ENCODE results near the gene CABYR.

CABYR gene

GRCh38 chr18:24168496-24168895 is 29.6 kb downstream of the CABYR start:
- Mint-ChIP-seq H3K27ac (no peak overlapping the region), H3K4me1 (no peaks in the 10 kb centered on the region), H3K9me3 (no peaks in the 10 kb centered on the region), H3K27me3 (no peaks in the 10 kb centered on the region), H3K4me3 (no peak overlapping the region)
- ATAC-seq: no peak
- DNase-seq: no peak

DNA sequence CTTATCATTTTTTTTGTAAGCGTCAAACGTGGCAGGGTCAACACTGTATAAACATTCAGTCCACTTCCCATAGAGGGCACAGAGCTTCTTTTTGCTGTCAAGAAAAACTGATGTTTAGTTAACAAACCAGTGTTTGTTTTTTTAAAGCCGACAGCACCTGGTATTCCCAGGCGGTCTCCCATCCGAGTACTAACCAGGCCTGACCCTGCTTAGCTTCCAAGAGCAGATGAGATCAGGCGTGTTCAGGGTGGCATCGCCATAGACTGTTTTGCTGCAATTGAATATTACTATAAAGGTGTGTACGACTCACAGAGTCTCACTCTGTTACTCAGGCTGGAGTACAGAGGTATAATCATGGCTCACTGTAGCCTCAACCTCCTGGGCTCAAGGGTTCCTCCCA is 31.5 kb downstream of the CABYR start:
- H3K27me3 Mint-ChIP-seq: no peaks in the 10 kb centered on the region
- H3K27ac Mint-ChIP-seq: peak overlapping the region in 1 of 2 donors; percentile 16
- no peaks in the 10 kb centered on the region for H3K9me3 Mint-ChIP-seq
- no peak overlapping the region for H3K4me3 Mint-ChIP-seq
- ATAC-seq (no peak), DNase-seq (no peak)
- no peaks in the 10 kb centered on the region for H3K4me1 Mint-ChIP-seq

DNA sequence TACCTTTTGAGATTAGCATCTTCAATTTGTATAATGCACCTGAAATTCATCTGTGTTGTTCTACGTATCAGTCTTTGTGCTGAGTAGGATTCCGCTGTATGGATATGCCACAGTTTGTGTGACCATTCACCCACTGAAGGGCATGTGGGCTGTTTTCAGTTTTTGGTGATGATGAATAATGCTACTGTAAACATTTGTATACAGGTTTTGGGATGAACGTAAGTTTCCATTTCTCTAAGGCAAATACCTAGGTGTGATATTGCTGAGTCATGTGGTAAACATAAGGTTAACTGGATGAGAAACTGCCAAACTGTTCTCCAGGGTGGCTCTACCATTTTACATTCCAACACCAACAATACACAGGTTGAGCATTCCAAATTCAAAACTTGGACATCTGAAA is 35.1 kb downstream of the CABYR start:
- no peak for DNase-seq
- Mint-ChIP-seq H3K4me1 (no peaks in the 10 kb centered on the region), H3K4me3 (no peak overlapping the region), H3K27me3 (no peaks in the 10 kb centered on the region), H3K27ac (no peak overlapping the region), H3K9me3 (no peaks in the 10 kb centered on the region)
- peak; percentile 56 for ATAC-seq

DNA sequence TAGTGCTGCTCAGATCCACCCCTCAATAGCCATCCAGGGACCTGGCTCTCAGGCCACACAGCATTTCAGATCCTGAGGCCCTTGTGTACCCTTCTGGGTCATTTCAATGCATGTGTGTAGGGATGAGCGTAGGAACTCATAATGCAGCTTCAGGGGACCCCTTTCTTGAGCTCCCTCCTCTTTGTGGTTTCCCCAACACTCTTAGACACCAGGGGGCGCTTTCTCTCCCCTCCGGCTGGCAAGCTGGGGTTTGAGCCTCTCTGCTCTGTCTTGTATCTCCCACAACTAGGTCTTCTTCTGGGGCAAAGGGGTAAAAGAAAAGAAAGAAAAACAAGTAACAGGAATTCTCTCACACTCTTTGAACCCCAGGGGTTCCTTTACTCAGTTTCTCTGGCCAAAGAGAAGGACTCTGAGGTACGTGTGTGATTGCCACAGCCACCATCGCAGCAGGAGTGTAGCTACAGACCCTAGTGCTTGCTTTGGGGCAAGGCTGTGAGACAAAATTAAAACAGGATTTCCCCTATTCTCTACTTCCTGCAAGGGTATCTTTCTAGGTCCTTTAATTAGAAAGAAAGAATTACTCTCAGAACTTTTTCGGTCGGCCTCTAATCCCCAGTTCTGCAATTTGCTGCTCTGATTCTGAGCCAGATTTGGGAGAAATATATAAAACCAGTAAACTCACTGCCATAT is 38.0 kb downstream of the CABYR start:
- Mint-ChIP-seq H3K4me3 (no peak overlapping the region), H3K4me1 (no peaks in the 10 kb centered on the region), H3K27ac (no peak overlapping the region), H3K9me3 (no peaks in the 10 kb centered on the region), H3K27me3 (no peaks in the 10 kb centered on the region)
- ATAC-seq (peak; percentile 50), DNase-seq (peak; percentile 32 to 41)

DNA sequence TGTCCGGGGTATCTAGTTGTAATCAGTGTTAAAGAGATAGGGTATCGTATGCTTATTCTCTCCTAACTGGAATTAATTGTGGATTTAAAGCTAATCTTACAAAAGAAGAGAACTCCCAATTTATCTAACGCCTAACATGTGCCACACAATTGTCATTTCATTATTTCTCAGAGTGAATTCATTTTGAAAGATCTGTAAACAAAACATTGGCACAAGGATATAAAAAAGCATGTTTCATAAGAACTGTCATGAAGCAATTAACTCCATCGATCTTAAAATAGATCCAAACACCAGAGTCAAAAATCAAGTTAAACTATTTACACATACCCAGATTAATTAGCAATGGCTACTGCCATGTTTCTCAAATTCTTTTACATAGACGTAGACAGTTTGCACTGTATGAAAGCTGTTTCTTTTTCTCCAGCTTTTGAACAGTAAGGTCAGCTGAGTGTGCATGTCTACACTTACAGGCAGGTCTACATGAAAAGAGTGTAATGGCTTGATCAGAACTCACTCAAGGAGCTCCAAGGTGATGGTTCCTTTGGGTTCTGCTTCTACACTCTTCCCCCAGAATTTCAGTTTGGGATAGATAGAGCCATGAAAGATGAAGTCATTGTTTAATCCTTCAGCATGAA is 38.8 kb downstream of the CABYR start:
- Mint-ChIP-seq H3K9me3 (no peaks in the 10 kb centered on the region), H3K27ac (no peak overlapping the region), H3K4me3 (no peak overlapping the region), H3K4me1 (no peaks in the 10 kb centered on the region), H3K27me3 (no peaks in the 10 kb centered on the region)
- ATAC-seq (no peak), DNase-seq (no peak)

GRCh38 chr18:24180048-24180447 is 41.2 kb downstream of the CABYR start:
- H3K27me3 Mint-ChIP-seq: no peaks in the 10 kb centered on the region
- no peak overlapping the region for H3K27ac Mint-ChIP-seq
- H3K9me3 Mint-ChIP-seq: no peaks in the 10 kb centered on the region
- ATAC-seq: no peak
- H3K4me1 Mint-ChIP-seq: no peaks in the 10 kb centered on the region
- no peak overlapping the region for H3K4me3 Mint-ChIP-seq
- no peak for DNase-seq

GRCh38 chr18:24181806-24182205 is 42.9 kb downstream of the CABYR start:
- Mint-ChIP-seq H3K4me1 (no peaks in the 10 kb centered on the region), H3K27me3 (no peaks in the 10 kb centered on the region), H3K27ac (peak overlapping the region in 1 of 2 donors; percentile 34), H3K9me3 (no peaks in the 10 kb centered on the region), H3K4me3 (no peak overlapping the region)
- DNase-seq (no peak), ATAC-seq (no peak)

DNA sequence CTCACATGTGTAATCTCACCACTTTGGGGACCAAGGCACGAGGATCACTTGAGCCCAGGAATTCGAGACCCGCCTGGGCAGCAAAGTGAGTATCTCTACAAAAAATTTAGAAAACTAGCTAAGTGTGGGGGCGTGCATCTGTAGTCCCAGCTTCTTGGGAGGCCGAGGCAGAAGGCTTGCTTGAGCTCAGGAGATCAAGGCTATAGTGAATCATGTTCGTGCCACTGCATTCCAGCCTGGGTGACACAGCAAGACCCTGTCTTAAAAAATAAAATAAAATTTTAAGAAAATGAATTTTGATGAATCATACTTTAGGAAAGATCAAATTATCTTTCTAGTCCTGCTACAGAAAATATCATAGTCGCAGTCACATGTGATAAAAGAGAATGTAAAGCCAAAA is 46.9 kb downstream of the CABYR start:
- H3K27me3 Mint-ChIP-seq: no peaks in the 10 kb centered on the region
- no peak overlapping the region for H3K4me3 Mint-ChIP-seq
- ATAC-seq: no peak
- no peaks in the 10 kb centered on the region for H3K4me1 Mint-ChIP-seq
- no peaks in the 10 kb centered on the region for H3K9me3 Mint-ChIP-seq
- no peak overlapping the region for H3K27ac Mint-ChIP-seq
- no peak for DNase-seq

DNA sequence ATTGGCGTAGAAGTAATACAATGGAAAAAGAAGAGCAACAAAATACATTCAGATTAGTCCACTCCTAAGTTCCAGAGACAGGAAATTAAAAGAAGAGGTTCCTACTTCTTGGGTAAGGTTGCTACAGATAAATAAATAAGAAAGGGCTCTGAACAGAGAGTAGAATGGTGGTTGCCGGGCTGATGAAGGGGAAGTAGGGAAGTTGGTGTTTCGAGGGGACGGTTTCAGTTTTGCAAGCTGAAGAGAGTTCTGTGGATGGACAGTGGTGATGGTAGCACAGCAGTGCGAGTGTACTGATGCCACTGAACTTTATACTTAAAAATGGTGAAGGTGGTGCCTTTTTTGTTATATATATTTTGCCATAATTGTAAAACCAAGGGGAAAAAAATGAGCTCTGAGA is 48.2 kb downstream of the CABYR start:
- no peak overlapping the region for H3K4me3 Mint-ChIP-seq
- H3K9me3 Mint-ChIP-seq: no peaks in the 10 kb centered on the region
- ATAC-seq (no peak), DNase-seq (no peak)
- H3K4me1 Mint-ChIP-seq: no peaks in the 10 kb centered on the region
- no peak overlapping the region for H3K27ac Mint-ChIP-seq
- no peaks in the 10 kb centered on the region for H3K27me3 Mint-ChIP-seq

DNA sequence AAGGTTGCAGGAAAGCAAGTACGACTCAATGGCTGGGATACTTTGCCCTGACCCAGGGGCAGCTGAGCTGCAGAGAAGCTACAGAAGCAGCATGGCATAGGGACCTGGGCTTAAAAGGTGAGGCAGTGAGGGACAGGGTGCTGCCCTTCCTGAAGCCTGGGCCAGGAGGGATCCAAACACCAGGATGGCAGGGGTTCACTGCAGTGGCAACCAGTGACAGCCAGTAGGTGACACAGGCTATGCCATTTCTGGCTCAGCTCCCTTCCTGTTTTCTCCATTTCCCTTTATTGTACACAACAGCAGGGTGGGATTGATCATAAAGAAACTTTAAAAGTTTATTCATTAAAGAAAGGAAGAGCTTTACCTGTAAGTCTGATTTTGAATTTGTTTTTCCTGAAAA is 48.8 kb downstream of the CABYR start:
- Mint-ChIP-seq H3K4me1 (no peaks in the 10 kb centered on the region), H3K27me3 (peaks cover 4% of the 10 kb centered on the region), H3K9me3 (no peaks in the 10 kb centered on the region), H3K4me3 (no peak overlapping the region), H3K27ac (no peak overlapping the region)
- no peak for ATAC-seq
- no peak for DNase-seq

DNA sequence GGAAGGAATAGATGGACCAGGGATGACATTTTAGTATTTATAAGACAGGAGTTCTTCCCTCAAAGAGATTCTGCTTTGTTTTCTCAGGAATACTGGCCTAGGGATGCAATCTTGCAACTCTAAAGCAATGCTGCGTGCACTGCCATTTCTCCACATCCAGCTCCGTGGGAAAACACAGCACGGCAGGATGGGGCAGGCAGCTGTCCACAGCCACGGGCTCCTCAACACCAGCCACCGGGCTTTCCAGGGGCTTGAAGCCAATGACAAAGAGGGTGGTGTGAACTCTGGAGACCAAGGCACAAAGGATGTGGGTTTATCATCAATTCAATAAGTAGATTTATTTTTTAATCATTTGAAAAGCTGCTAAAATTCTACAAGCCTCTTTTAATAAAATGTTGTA is 49.3 kb downstream of the CABYR start:
- ATAC-seq: no peak
- no peak overlapping the region for H3K27ac Mint-ChIP-seq
- peaks cover 5% of the 10 kb centered on the region for H3K27me3 Mint-ChIP-seq
- H3K4me3 Mint-ChIP-seq: no peak overlapping the region
- no peaks in the 10 kb centered on the region for H3K9me3 Mint-ChIP-seq
- DNase-seq: no peak
- no peaks in the 10 kb centered on the region for H3K4me1 Mint-ChIP-seq

GRCh38 chr18:24189007-24189528 is 50.2 kb downstream of the CABYR start:
- Mint-ChIP-seq H3K4me3 (no peak overlapping the region), H3K27me3 (peaks cover 5% of the 10 kb centered on the region), H3K27ac (no peak overlapping the region), H3K9me3 (no peaks in the 10 kb centered on the region), H3K4me1 (no peaks in the 10 kb centered on the region)
- DNase-seq: no peak
- ATAC-seq: no peak

GRCh38 chr18:24189664-24190346 is 50.9 kb downstream of the CABYR start:
- Mint-ChIP-seq H3K9me3 (no peaks in the 10 kb centered on the region), H3K4me1 (no peaks in the 10 kb centered on the region), H3K4me3 (no peak overlapping the region), H3K27me3 (peaks cover 5% of the 10 kb centered on the region), H3K27ac (no peak overlapping the region)
- no peak for ATAC-seq
- DNase-seq: no peak

GRCh38 chr18:24190590-24190989 is 51.7 kb downstream of the CABYR start:
- no peaks in the 10 kb centered on the region for H3K4me1 Mint-ChIP-seq
- no peak overlapping the region for H3K27ac Mint-ChIP-seq
- DNase-seq (no peak), ATAC-seq (no peak)
- H3K4me3 Mint-ChIP-seq: no peak overlapping the region
- peaks cover 5% of the 10 kb centered on the region for H3K27me3 Mint-ChIP-seq
- H3K9me3 Mint-ChIP-seq: no peaks in the 10 kb centered on the region

DNA sequence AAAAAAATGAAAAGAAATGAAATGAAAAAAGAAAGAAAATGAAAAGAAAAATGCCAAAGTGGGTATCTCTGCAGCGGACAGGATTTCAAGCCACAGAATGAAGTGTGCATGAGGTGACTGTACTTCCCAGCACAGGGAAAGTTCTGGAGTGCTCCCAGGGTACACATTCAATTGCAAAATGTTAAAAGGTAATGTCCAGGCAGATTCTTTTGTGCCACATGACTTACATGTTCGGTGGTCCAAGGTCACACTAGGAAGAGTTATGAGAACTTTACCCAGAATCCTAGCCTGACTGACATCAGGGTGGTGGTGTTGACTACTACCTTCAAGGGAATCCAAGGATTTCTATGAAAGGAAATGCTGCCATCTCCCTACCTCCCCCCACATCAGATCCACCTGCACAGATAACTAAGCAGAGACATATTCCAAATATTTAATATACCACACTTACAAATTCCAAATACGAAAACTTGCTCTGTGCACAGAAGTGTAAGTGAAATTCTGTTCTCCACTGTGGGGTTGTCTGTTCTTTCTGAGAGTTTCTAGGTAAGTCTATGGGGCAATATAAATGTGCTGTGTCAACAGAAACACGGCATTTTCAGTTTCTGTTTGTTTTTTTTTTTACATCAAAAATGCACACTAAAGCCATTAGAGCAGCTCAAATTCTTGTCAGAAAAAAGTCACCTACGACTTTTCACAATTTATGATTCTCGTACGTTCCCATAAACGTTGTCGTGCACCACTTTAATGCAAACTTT is 56.6 kb downstream of the CABYR start:
- Mint-ChIP-seq H3K27ac (no peak overlapping the region), H3K4me3 (no peak overlapping the region), H3K9me3 (no peaks in the 10 kb centered on the region), H3K4me1 (no peaks in the 10 kb centered on the region), H3K27me3 (peaks cover 5% of the 10 kb centered on the region)
- ATAC-seq: no peak
- DNase-seq: no peak

DNA sequence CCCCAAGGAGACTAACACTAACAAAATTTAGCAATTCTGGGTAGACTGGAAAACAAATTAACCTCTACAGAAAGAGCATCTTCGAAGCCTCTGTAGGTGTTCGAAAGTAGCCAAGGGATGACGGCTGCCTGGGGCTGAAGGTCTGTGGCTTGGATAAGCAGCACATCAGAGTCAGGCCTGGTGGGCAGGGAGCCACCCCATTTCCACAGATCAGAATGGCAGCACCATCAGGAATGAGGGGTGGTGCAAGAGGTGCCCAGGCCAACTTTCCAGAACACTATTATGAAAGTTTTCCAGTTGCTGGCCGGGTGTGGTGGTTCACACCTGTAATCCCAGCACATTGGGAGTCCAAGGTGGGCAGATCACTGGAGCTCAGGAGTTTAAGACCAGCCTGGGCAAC is 57.9 kb downstream of the CABYR start:
- no peak overlapping the region for H3K4me3 Mint-ChIP-seq
- DNase-seq (no peak), ATAC-seq (no peak)
- peaks cover 5% of the 10 kb centered on the region for H3K27me3 Mint-ChIP-seq
- H3K9me3 Mint-ChIP-seq: no peaks in the 10 kb centered on the region
- no peaks in the 10 kb centered on the region for H3K4me1 Mint-ChIP-seq
- H3K27ac Mint-ChIP-seq: no peak overlapping the region
